Peyer's patch (tissue), 4 donors: Measurements from ENCODE around the gene IRF9. TPM values are rescaled to one million over a fixed set of nuclear protein-coding genes. Genes with fewer than 3 reads are reported as not detected.
A peak's percentile ranks its signal among the peaks of the same experiment; 100 is the strongest.

Experiments used
- DNase-seq, 3 donors: peaks; one replicate each; pipeline ENCODE4 v3.0.0-alpha.2; 2017 to 2019
- H3K27ac ChIP-seq, 4 donors: fragments of 200-600 bp; sonication (generic); one replicate each; pipeline ENCODE4 v1.5.1; 2016 to 2019
- H3K27me3 ChIP-seq, 2 donors: fragments of 200-600 bp; sonication (generic); one replicate each; pipeline ENCODE4 v1.5.1; 2019
- H3K36me3 ChIP-seq, 3 donors: fragments of 200-600 bp; sonication (generic); one replicate each; pipeline ENCODE4 v1.5.1; 2016 to 2019
- H3K4me1 ChIP-seq, 4 donors: fragments of 200-600 bp; sonication (generic); one replicate each; pipeline ENCODE4 v1.5.1; 2016 to 2019
- H3K4me3 ChIP-seq, 4 donors: fragments of 200-600 bp; sonication (generic); 1 replicate in 3 of 4; 2 replicates in 1 of 4; pipeline ENCODE4 v1.5.1; 2016 to 2019; ENCODE audit warnings: mild to moderate bottlenecking in 1 of 4
- H3K9me3 ChIP-seq, 4 donors: fragments of 200-600 bp; sonication (generic); one replicate each; pipeline ENCODE4 v1.5.1; 2016 to 2019; ENCODE audit warnings: mild to moderate bottlenecking in 1 of 4
- POLR2A ChIP-seq, 2 donors: fragments of 450-650 bp; IDR thresholded peaks; one replicate each; pipeline ENCODE4 v1.5.1; 2017; ENCODE audit warnings: antibody characterized with exemption in 2 of 2, mild to moderate bottlenecking in 2 of 2, moderate library complexity in 2 of 2
- total RNA-seq, 4 donors: library from RNA; depleted of rRNA; stranded (reverse); fragments of >200 nt; gene quantifications; one replicate each; pipeline ENCODE4 v1.1.0, GENCODE V29; 2016
- TF ChIP-seq, protein P1 (sequence below), 6 experiments: fragments of 450-650 bp in 4 of 6; fragments of 200-600 bp in 2 of 6; sonication (generic) in 1 of 6; IDR thresholded peaks; one replicate each; pipeline ENCODE4 v1.5.1; 2017 to 2019; ENCODE audit warnings: antibody characterized with exemption in 6 of 6, mild to moderate bottlenecking in 3 of 6, moderate library complexity in 1 of 6

The IRF9 gene
- total RNA-seq, 4 donors from 2014 or later = 64.1 to 219 (median 80.8) TPM

DNA sequence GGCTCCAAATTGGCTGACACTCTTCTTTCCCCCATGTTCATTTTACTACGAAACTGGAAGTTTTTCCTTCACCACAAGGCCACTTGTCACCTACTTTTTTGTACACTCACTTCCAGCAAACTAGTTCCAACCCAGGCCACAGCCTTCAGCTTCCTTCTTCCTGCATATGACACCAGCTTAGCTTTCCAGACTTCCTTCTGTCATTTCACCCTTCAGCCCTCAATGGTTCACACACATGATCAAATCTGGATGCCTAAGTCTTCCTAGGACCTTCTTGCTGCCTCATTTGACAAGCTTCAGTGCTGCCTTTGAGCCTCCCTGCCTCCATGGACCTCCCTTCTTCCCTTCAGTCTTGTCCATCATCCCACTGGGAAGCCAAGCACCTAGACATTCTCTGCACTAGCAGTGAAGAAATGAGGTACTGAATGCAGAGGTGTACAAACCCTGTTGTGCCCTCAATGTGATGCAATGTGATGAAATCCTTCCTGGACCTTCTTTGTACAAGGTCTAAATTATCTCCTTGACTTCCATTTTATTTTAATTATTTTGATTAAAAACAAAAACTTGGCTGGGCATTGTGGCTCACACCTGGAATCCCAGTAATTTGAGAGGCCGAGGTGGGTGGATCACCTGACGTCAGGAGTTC lies 6.5 kb downstream of the IRF9 start:
- Histone ChIP-seq H3K27ac (no peak overlapping the region), H3K36me3 (peaks cover 0 to 70% (median 0%) of the 10 kb centered on the region in 3 donors), H3K4me1 (peaks cover 0 to 15% (median 5%) of the 10 kb centered on the region in 4 donors), H3K9me3 (no peaks in the 10 kb centered on the region), H3K4me3 (no peak overlapping the region), H3K27me3 (no peaks in the 10 kb centered on the region)
- no peak for TF ChIP-seq POLR2A (IDR thresholded peaks at IDR 0.05)
- TF ChIP-seq, protein P1, sequence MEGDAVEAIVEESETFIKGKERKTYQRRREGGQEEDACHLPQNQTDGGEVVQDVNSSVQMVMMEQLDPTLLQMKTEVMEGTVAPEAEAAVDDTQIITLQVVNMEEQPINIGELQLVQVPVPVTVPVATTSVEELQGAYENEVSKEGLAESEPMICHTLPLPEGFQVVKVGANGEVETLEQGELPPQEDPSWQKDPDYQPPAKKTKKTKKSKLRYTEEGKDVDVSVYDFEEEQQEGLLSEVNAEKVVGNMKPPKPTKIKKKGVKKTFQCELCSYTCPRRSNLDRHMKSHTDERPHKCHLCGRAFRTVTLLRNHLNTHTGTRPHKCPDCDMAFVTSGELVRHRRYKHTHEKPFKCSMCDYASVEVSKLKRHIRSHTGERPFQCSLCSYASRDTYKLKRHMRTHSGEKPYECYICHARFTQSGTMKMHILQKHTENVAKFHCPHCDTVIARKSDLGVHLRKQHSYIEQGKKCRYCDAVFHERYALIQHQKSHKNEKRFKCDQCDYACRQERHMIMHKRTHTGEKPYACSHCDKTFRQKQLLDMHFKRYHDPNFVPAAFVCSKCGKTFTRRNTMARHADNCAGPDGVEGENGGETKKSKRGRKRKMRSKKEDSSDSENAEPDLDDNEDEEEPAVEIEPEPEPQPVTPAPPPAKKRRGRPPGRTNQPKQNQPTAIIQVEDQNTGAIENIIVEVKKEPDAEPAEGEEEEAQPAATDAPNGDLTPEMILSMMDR (IDR thresholded peaks at IDR 0.05) = no peak
- DNase-seq = no peak

DNA sequence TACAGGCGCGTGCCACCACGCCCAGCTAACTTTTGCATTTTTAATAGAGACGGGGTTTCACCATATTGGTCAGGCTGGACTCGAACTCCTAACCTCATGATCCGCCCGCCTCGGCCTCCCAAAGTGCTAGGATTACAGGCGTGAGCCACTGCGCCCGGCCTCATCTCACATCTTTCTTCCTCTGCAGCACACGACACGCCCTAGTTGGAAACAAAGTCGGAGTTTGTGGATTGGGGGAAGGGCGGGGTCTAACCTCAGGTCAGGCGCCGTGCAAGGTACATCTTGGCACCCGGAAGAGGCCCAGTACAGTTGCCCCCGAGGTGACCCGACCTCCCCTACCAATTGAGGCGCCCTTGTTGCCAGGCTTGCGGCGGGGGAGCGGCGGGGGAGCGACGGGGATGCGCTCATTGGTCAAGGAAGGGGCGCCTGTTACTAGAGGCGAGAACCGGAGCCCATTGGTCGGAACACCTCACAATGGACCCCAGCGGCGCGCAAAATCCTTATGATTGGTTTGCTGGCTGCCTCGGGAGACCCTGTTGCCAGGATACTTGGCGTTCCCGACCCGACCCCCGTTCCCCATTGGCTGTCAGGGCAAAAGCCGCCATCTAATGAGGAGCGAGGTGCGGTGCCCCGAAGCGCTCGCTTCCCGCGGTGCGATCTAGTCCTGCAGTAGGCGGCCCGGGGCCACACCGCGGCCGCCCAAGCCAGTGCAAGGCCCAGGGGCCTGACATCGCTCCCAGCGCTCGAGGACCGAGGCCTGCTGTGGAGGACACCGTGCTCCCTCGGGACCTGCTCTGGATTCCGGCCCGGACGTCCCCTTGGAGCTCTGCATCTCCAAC lies 10.6 kb downstream of the IRF9 start, which contains the start of gene REC8:
Gene REC8 (plus strand): TSS at position 659 of the 839 bp plus-strand sequence. CDS start 473 bp downstream, outside the sequence.
- Histone ChIP-seq H3K27me3 (no peaks in the 10 kb centered on the region), H3K27ac (peak within 1 kb of the TSS in 3 of 4 donors; percentile 10 to 68 (median 23)), H3K4me1 (no peaks in the 10 kb centered on the region), H3K4me3 (peak within 1 kb of the TSS; percentile 7 to 58 (median 38)), H3K36me3 (peaks cover 0 to 37% (median 0%) of the 10 kb centered on the region in 3 donors), H3K9me3 (no peaks in the 10 kb centered on the region)
- TF ChIP-seq, protein P1 (IDR thresholded peaks at IDR 0.05) = no peak
- no peak for TF ChIP-seq POLR2A (IDR thresholded peaks at IDR 0.05)
- peak; percentile 66 to 92 (median 90) for DNase-seq

DNA sequence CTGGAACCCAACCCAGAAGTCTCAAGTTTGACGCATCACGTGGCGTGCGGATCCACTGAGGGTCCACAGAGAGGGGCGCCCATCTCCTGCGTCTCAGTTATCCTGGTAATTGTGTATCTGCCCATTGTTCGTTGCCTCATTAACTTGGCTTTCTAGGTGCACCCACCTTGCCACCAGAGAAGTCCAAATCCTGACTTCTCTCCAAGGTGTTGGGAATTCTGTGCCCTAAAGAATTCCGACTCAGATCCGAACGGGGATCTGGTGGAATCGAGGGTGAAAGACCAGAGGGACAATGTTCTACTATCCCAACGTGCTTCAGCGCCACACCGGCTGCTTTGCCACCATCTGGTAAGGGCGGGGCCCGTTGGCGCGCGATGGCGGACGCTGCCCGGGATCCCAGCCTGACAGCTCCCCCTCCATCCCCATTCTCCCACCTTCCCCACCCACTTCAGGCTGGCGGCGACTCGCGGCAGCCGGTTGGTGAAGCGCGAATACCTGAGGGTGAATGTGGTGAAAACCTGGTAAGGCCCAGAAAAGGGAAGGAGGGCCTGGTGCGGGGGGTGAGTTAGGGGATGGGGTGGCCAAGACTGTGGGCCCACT lies 11.3 kb downstream of the IRF9 start:
- H3K36me3 ChIP-seq = peaks cover 0 to 37% (median 0%) of the 10 kb centered on the region in 3 donors

DNA sequence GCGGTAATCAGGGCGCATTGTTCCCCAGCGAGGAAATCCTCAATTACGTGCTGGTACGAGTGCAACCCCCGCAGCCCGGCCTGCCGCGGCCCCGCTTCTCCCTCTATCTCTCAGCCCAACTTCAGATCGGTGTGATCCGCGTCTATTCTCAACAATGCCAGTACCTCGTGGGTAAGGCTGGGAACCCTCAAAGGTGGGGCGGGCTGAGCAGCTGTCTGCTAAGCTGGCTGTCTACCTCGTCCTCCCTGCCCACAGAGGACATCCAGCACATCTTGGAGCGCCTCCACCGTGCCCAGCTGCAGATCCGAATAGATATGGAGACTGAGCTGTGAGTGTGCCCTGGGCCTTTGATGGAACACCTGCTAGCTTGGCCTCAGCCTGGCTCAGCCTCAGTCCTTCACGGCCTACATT lies 11.8 kb downstream of the IRF9 start:
- Histone ChIP-seq H3K9me3 (no peaks in the 10 kb centered on the region), H3K27me3 (no peaks in the 10 kb centered on the region), H3K4me1 (no peaks in the 10 kb centered on the region), H3K36me3 (peaks cover 0 to 39% (median 0%) of the 10 kb centered on the region in 3 donors), H3K27ac (peak overlapping the region in 1 of 4 donors; percentile 68), H3K4me3 (peak overlapping the region in 1 of 4 donors; percentile 58)
- DNase-seq = peak in 1 of 3 donors; percentile 48
- TF ChIP-seq, protein P1 (IDR thresholded peaks at IDR 0.05) = no peak
- no peak for TF ChIP-seq POLR2A (IDR thresholded peaks at IDR 0.05)

More for the DNA sequence above, 11.3 kb downstream of the IRF9 start:
- Histone ChIP-seq H3K4me1 (no peaks in the 10 kb centered on the region), H3K27ac (peak overlapping the region in 3 of 4 donors; percentile 10 to 68 (median 23)), H3K27me3 (no peaks in the 10 kb centered on the region), H3K4me3 (peak overlapping the region; percentile 7 to 58 (median 38)), H3K9me3 (no peaks in the 10 kb centered on the region)
- DNase-seq = no peak
- TF ChIP-seq, protein P1 (IDR thresholded peaks at IDR 0.05) = no peak
- no peak for TF ChIP-seq POLR2A (IDR thresholded peaks at IDR 0.05)

DNA sequence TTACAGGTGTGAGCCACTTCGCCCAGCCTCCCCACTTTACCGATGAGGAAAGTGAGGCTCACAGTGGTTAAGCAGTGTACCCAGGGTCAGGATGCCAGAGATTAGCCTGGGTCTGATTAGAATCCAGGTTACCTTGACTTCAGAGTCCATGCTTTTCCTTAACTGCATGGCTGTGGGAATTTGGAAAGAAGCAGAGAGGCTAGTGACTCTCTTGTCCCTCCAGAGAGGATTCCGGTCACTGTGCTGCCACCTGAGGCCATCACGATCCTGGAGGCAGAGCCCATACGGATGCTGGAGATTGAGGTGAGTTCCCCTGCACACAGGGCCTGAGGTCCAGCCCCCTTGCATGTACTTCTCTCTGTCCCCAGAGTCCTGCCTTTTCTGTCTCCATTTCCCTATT lies 15.5 kb downstream of the IRF9 start:
- H3K36me3 ChIP-seq = peaks cover 0 to 56% (median 0%) of the 10 kb centered on the region in 3 donors
- no peaks in the 10 kb centered on the region for H3K27me3 ChIP-seq
- no peaks in the 10 kb centered on the region for H3K4me1 ChIP-seq
- no peak overlapping the region for H3K27ac ChIP-seq
- TF ChIP-seq POLR2A (IDR thresholded peaks at IDR 0.05) = no peak
- TF ChIP-seq, protein P1 (IDR thresholded peaks at IDR 0.05) = no peak
- H3K9me3 ChIP-seq = no peaks in the 10 kb centered on the region
- no peak overlapping the region for H3K4me3 ChIP-seq
- no peak for DNase-seq
